Activated T-cell treated with anti-CD3 and anti-CD28 coated beads, Interleukin-2, amount 50 U/mL, for 1 hour (primary cell): Measurements from ENCODE around the gene OR4M2.
"Not testable (repeated sequence)": the region's sequence is repeated elsewhere in the genome, so short reads cannot be mapped to it uniquely, and the experiment has no call there.

Source experiments
- DNase-seq: peaks from one replicate; pipeline ENCODE4 v3.0.0-alpha.2; 2020

Gene OR4M2, protein sequence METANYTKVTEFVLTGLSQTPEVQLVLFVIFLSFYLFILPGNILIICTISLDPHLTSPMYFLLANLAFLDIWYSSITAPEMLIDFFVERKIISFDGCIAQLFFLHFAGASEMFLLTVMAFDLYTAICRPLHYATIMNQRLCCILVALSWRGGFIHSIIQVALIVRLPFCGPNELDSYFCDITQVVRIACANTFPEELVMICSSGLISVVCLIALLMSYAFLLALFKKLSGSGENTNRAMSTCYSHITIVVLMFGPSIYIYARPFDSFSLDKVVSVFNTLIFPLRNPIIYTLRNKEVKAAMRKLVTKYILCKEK

DNA sequence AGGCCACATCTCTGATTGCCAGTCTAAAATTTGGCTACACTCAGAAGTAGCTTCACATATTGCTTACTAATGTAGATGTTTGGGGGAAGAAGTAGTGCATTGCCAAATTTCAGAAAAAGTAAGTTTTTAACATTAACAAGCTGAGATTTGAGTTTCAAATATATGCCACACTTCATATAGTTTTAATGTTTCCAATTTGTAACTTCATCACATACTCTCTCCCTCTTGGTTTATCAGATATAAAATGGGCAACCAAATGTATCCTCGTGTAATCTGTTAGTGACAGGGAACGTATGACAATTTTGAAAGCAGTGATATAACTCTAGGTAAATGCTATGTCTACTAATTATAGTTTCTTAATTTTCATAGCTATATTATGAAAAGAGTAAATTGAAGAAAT is at the start of gene OR4M2:
TSS of gene OR4M2 (plus strand) at position 301 of the 400 bp plus-strand sequence. CDS start at position 399, 98 bp downstream.
- not testable (repeated sequence) for DNase-seq

DNA sequence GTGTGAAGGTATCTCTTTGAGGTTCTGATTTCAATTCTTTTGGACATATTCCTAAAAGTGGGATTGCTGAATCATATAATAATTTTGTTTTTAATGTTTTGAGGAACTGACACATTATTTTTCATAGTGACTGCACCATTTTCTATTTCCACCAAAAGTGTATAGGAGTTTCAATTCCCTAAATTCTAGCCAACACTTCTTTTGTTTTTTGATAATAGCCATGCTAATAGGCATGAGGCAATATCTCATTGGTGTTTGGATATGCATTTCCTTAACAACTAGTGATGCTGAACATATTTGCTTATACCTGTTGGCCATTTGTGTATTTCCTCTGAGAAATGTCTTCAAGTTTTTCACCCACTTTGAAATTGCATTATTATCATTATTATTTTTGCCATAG is 11.1 kb upstream of the OR4M2 start:
- DNase-seq = not testable (repeated sequence)

DNA sequence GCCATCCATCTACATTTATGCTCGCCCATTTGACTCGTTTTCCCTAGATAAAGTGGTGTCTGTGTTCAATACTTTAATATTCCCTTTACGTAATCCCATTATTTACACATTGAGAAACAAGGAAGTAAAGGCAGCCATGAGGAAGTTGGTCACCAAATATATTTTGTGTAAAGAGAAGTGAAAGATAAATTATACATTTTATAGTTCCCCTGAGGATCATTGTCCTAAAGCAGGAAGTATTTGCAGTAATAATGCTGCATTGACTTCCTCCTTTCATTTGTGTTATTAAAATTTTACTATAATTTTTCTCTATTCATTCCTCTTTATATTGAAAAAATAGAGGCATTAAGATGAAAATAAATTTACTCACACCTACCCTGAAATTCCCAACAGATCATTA is 1.1 kb downstream of the OR4M2 start:
- not testable (repeated sequence) for DNase-seq

DNA sequence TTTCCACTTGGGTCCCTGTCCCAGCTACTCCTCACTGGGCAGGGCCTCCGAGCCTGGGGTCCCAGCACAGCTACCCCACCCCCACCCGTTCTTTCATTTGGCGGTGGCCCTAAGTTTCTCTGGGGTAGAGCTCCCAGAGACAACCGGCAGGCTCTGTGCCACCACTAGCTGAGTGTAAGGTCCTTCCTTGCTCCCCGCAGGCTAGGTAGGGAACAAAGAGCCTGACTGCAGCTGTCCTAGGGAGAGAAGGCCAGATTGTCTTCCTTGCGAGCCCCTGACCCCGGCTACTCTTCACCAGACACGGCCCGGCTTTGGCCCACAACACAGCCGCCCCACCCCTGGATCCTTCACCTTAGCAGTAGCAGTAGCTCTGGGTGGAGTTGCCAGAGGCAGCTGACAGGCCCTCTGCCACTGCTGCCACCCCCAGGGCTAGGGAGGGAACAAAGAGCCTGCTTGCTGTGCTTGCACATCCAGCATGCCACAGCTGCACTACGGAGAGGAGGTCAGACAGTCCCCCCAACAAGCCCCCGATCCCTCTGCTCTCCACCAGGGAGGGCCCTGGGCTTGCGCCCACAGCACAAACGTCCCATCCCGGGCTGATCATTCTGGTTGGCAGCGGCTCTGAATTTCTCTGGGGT is 18.4 kb downstream of the OR4M2 start:
- DNase-seq = not testable (repeated sequence)

DNA sequence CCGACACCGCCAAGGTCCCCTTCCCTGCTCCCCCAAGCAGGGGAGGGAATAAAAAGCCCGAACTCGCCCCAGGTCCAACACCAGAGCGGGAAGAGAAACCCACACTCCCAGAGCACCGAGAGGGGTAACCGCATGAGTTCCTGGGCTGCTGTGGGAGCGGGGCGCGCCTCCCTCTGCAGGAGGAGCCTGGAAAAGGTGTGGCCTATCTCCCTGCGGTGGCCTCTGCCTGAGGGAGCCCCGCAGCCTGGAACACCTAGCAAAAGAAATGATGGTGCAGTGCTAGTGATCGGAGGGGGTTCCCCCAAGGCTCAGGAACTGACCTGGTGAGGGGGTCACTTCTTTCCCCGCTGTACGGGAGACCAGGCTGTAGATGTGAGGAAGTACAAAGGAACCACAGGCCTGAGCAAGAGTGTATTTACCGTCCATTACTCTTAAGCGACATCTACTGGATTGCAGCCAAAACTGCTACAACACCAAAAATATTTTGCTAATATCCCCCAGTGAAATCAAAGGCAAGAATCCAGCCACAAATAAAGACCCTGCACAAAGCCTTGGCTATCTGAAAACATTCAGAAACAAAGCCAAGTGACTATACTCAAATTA is 19.1 kb downstream of the OR4M2 start:
- DNase-seq = not testable (repeated sequence)

DNA sequence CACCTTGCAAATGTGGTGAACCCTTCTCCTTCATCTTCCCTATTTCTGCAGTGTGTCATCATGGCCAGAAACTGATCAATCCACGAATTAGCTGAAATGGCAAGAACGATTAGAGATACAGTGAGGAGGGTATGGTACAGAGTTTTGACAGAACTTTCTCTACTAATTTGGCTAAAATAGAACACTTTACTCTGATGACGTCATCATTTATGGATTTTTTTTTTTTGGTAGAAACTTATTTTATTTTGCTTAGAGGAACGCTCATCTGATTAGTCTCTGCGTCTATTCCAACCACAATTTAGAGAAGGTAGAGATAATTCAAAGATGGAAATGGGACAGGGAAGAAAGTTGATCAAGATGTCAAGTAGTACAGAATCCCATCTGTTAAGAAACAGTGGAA is 41.7 kb downstream of the OR4M2 start:
- DNase-seq = not testable (repeated sequence)
